Thyroid gland (tissue), 4 donors: ENCODE data around the gene FOXK1. TPM values are rescaled to one million over a fixed set of nuclear protein-coding genes. Genes with fewer than 3 reads are reported as not detected.

Experiments
- DNase-seq, 2 donors: peaks; one replicate each; pipeline ENCODE4 v3.0.0-alpha.2; 2019
- H3K27ac ChIP-seq, 3 donors: fragments of 200-600 bp; sonication (generic); 1 replicate in 2 of 3; 2 replicates in 1 of 3; pipeline ENCODE4 v1.5.1; 2016 to 2019; ENCODE audit warnings: mild to moderate bottlenecking in 1 of 3, moderate library complexity in 1 of 3
- H3K27me3 ChIP-seq: fragments of 200-600 bp; sonication (generic); one replicate; pipeline ENCODE4 v1.5.1; 2019
- H3K36me3 ChIP-seq, 2 donors: fragments of 200-600 bp; sonication (generic); one replicate each; pipeline ENCODE4 v1.5.1; 2016 to 2019
- H3K4me1 ChIP-seq, 2 donors: fragments of 200-600 bp; sonication (generic); one replicate each; pipeline ENCODE4 v1.5.1; 2017 to 2019
- H3K4me3 ChIP-seq, 3 donors: fragments of 200-600 bp; sonication (generic); replicated peaks in 1 of 3; 1 replicate in 2 of 3; 2 replicates in 1 of 3; pipeline ENCODE4 v1.5.1; 2016; ENCODE audit warnings: mild to moderate bottlenecking in 1 of 3
- H3K9me3 ChIP-seq: fragments of 200-600 bp; sonication (generic); one replicate; pipeline ENCODE4 v1.5.1; 2017
- POLR2A ChIP-seq, 2 donors: fragments of 450-650 bp; IDR thresholded peaks; one replicate each; pipeline ENCODE4 v1.6.1; 2017; ENCODE audit warnings: antibody characterized with exemption in 2 of 2, mild to moderate bottlenecking in 2 of 2, moderate library complexity in 1 of 2
- WGBS, 2 donors: methylation state at CpG; one replicate each; pipeline ENCODE4 v1.1.5; 2017; 5-methylcytosine and 5-hydroxymethylcytosine counted together
- intact Hi-C: fragments of 100-400 bp; cut with DNase I; formaldehyde crosslinking; loops from one replicate; pipeline ENCODE4 v1.15.1; 2023
- total RNA-seq, 4 donors: library from RNA; depleted of rRNA; stranded (reverse); fragments of >200 nt; gene quantifications; one replicate each; pipeline ENCODE4 v1.2.3, GENCODE V29; 2016
- TF ChIP-seq, protein P1 (sequence below), 6 experiments: fragments of 200-600 bp in 3 of 6; fragments of 450-650 bp in 3 of 6; sonication (generic) in 3 of 6; IDR thresholded peaks; one replicate each; pipeline ENCODE4 v1.5.1; 2016 to 2019; ENCODE audit warnings: antibody characterized with exemption in 6 of 6, mild to moderate bottlenecking in 2 of 6, inconsistent platforms in 1 of 6, moderate library complexity in 1 of 6

Gene FOXK1
- total RNA-seq, 4 donors from 2014 or later: 15.0 to 33.0 (median 20.7) TPM

DNA sequence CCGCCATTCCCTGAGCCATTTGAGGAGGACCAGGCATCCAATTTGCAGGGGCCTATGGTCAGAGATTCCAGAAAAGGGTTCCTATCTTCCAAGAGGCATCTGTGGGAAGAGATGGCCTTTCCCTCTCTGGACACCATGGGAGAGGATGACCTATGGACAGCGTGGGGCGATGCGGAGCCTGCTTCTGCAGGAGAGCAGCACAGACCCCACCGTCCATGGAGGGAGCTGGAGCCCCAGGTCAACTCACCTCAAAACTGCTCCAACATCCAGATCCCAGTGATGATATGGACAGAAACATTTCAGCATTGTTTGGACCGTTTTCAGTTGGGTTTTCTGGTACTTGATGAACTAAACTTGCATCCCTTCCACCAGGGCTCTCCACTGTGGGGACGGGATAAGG, 34.0 kb upstream of the FOXK1 start:
- Histone ChIP-seq H3K36me3 (no peaks in the 10 kb centered on the region), H3K4me3 (no peak overlapping the region), H3K4me1 (no peaks in the 10 kb centered on the region), H3K27me3 (no peaks in the 10 kb centered on the region), H3K27ac (no peak overlapping the region), H3K9me3 (no peaks in the 10 kb centered on the region)
- no peak for DNase-seq
- TF ChIP-seq POLR2A (IDR thresholded peaks at IDR 0.05): no peak
- TF ChIP-seq, protein P1, sequence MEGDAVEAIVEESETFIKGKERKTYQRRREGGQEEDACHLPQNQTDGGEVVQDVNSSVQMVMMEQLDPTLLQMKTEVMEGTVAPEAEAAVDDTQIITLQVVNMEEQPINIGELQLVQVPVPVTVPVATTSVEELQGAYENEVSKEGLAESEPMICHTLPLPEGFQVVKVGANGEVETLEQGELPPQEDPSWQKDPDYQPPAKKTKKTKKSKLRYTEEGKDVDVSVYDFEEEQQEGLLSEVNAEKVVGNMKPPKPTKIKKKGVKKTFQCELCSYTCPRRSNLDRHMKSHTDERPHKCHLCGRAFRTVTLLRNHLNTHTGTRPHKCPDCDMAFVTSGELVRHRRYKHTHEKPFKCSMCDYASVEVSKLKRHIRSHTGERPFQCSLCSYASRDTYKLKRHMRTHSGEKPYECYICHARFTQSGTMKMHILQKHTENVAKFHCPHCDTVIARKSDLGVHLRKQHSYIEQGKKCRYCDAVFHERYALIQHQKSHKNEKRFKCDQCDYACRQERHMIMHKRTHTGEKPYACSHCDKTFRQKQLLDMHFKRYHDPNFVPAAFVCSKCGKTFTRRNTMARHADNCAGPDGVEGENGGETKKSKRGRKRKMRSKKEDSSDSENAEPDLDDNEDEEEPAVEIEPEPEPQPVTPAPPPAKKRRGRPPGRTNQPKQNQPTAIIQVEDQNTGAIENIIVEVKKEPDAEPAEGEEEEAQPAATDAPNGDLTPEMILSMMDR (IDR thresholded peaks at IDR 0.05): no peak
- WGBS, 2 donors: 86 to 89% methylated on average over 7 of the region's 7 CpGs
- intact Hi-C loops: no loop called here

DNA sequence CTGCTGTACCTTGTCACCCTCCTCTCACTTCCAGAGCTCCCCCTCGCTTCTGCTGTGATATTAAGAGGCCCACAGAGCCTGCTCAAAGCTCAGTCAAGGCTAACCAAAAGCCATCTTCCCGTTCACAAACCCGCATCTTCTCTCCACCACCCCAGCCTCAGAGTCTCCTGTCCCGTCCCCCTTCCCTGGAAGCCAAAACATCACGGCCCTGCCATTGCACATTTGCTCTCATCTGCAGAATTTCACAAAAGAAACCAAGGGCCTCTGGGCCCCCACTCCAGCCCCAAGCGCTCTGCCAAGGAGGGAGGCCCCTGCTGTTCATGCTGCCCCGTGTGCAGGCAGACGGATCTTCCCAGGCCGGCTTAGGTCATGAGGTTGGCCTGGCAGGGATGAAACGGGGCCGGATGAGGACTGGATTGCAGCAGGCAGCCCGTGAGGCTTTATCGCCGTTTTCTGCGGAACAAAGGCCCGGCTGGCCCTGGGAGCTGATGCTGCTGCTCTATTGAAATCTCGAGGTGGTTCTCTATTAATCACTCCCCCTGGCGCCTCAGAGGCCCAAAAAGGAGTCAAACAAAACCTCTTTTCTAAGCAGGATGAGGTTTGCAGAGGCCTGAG, 31.6 kb upstream of the FOXK1 start:
- Histone ChIP-seq H3K27me3 (no peaks in the 10 kb centered on the region), H3K36me3 (no peaks in the 10 kb centered on the region), H3K9me3 (no peaks in the 10 kb centered on the region), H3K4me1 (no peaks in the 10 kb centered on the region), H3K27ac (no peak overlapping the region), H3K4me3 (no peak overlapping the region)
- intact Hi-C loops: no loop called here
- DNase-seq: no peak
- 59 to 61% methylated on average over 12 to 18 of the region's 18 CpGs for WGBS, 2 donors
- TF ChIP-seq POLR2A (IDR thresholded peaks at IDR 0.05): no peak

DNA sequence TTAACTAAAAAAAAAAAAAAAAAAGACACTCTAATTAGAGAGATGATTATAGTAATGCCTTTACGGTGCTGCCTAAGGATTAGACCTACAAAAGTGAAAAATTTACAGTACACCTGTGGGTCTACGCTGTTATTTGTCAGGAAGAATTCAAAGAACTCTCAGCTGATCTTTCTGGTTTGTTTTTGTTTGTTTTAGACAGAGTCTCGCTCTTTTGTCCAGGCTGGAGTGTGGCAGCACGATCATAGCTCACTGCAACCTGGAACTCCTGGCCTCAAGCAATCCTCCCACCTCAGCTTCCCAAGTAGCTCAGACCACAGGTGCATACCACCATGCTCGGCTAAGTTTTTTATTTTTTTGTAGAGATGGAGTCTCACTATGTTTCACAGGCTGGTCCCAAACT, 28.3 kb upstream of the FOXK1 start:
- Histone ChIP-seq H3K27me3 (no peaks in the 10 kb centered on the region), H3K27ac (no peak overlapping the region), H3K4me1 (no peaks in the 10 kb centered on the region), H3K9me3 (no peaks in the 10 kb centered on the region), H3K4me3 (no peak overlapping the region), H3K36me3 (no peaks in the 10 kb centered on the region)
- intact Hi-C loops: no loop called here
- 83 to 87% methylated on average over 5 of the region's 5 CpGs for WGBS, 2 donors
- TF ChIP-seq, protein P1 (IDR thresholded peaks at IDR 0.05): no peak
- TF ChIP-seq POLR2A (IDR thresholded peaks at IDR 0.05): no peak
- DNase-seq: no peak

DNA sequence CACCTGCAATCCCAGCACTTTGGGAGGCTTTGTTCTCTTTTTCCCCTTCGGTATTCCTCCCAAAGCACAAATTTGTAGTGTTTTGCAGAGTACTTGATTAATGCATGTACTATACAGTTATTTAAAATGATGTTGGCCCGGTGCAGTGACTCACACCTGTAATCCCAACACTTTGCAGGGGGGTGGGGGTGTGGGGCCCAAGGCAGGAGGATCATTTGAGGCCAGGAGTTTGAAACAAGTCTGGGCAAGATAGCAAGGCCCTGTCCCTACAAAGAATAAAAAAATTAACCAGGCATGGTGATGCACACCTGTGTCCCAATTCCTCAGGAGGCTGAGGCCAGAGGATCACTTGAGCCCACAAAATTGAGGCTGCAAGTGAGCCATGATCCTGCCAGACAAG, 26.8 kb upstream of the FOXK1 start:
- intact Hi-C loops: no loop called here
- 85 to 96% methylated on average over 2 of the region's 2 CpGs for WGBS, 2 donors

DNA sequence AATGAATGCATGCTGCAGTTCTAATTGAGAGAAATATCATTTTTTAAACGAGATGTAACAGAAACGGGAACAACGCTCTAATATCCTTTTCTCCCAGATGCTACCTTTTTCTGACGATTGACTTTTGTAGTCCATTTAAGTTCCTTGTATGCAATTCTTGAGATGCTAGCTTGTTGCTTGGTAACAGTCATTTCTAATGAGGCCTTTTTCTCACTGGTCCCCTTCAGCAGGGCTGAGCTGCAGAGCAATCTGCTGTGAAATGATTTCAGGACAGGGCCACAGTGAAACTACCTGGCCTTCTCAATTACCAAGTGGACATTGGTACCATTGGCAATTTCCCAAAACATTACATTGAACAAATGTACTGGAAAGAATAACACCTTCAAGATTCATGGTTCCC, 26.2 kb upstream of the FOXK1 start:
- WGBS, 2 donors: 90 to 92% methylated on average over 4 of the region's 4 CpGs
- H3K9me3 ChIP-seq: no peaks in the 10 kb centered on the region
- H3K4me1 ChIP-seq: no peaks in the 10 kb centered on the region
- intact Hi-C loops: no loop called here
- no peaks in the 10 kb centered on the region for H3K27me3 ChIP-seq
- H3K27ac ChIP-seq: no peak overlapping the region
- no peak overlapping the region for H3K4me3 ChIP-seq
- TF ChIP-seq, protein P1 (IDR thresholded peaks at IDR 0.05): no peak
- TF ChIP-seq POLR2A (IDR thresholded peaks at IDR 0.05): no peak
- DNase-seq: no peak
- H3K36me3 ChIP-seq: no peaks in the 10 kb centered on the region

More for the DNA sequence above, 26.8 kb upstream of the FOXK1 start:
- Histone ChIP-seq H3K4me3 (no peak overlapping the region), H3K27ac (no peak overlapping the region), H3K4me1 (no peaks in the 10 kb centered on the region), H3K36me3 (no peaks in the 10 kb centered on the region), H3K9me3 (no peaks in the 10 kb centered on the region), H3K27me3 (no peaks in the 10 kb centered on the region)
- no peak for TF ChIP-seq POLR2A (IDR thresholded peaks at IDR 0.05)
- TF ChIP-seq, protein P1 (IDR thresholded peaks at IDR 0.05): no peak
- no peak for DNase-seq
